ENCODE measurements around the gene PDCD4. TPM values are rescaled to one million over a fixed set of nuclear protein-coding genes. Genes with fewer than 3 reads are reported as not detected.
"Not testable (repeated sequence)": the region's sequence is repeated elsewhere in the genome, so short reads cannot be mapped to it uniquely, and the experiment has no call there.

The PDCD4 gene
- total RNA-seq, 1 donor, result 53.9 TPM

DNA sequence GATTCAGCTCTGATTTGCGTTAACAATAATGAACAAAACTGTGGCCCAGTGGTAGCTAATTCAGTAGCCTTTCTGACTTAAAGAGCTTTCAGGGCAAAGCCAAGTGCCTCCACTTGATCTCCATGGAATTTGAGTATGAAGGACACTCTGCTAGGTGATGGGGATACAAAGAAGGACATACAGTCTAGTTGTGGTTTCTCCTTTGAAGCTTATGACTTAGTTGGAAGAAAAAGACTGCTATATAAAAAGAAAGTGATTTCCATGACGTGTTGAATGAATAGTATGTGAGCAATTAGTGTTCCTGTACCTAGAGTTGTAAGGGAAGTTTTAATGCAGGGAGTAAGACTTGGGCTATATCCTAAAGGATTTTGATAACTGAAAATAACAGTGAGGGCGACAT is 8.3 kb downstream of the PDCD4 start:
- no peak for DNase-seq (ENCODE audit: low read depth in 2 of 3, low spot score in 2 of 3)

DNA sequence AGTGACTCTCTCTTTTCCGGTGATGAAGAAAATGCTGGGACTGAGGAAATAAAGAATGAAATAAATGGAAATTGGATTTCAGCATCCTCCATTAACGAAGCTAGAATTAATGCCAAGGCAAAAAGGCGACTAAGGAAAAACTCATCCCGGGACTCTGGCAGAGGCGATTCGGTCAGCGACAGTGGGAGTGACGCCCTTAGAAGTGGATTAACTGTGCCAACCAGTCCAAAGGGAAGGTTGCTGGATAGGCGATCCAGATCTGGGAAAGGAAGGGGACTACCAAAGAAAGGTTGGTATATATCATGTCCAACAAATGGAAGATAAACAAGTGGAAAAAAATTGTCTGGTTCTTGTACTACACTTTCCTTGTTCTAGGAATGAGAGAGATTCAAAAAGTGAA is 9.5 kb downstream of the PDCD4 start:
- no peak for DNase-seq (ENCODE audit: low read depth in 2 of 3, low spot score in 2 of 3)

DNA sequence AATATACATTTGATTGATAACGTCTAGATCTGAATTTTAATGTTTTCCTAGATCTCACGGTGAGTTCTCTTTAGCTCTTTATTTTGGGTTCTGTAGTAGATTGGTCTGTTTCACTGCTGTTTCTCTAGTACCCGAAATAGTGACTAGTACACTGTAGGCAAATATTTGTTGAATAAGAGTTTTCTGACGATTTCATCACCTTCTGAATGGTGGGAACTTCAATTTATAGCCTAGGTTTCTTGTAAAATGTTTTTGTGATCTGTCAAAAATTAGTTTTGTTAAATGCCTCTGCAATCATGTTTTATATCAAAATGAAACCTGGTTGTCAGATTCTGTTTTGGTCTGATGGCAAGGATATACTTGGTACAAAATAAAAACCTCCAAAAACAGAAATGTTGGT is 10.2 kb downstream of the PDCD4 start:
- DNase-seq (ENCODE audit: low read depth in 2 of 3, low spot score in 2 of 3), result no peak

DNA sequence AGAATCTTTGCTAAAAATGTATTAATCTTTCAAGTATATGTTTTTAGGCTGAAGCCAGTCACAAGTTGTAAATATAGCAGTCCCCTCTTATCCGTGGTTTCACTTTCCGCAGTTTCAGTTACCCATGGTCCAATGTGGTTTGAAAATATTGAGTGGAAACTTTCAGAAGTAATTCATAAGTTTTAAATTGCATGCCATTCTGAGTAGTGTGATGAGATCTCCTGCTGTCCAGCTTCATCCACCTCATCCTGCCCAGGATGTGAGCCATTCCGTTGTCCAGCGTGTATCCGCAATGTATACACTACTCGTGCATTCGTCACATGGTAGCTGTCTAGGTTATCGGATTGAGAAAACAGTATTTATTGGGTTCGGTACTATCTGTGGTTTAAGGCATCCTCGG is 12.2 kb downstream of the PDCD4 start:
- DNase-seq (ENCODE audit: low read depth in 2 of 3, low spot score in 2 of 3), result no peak

DNA sequence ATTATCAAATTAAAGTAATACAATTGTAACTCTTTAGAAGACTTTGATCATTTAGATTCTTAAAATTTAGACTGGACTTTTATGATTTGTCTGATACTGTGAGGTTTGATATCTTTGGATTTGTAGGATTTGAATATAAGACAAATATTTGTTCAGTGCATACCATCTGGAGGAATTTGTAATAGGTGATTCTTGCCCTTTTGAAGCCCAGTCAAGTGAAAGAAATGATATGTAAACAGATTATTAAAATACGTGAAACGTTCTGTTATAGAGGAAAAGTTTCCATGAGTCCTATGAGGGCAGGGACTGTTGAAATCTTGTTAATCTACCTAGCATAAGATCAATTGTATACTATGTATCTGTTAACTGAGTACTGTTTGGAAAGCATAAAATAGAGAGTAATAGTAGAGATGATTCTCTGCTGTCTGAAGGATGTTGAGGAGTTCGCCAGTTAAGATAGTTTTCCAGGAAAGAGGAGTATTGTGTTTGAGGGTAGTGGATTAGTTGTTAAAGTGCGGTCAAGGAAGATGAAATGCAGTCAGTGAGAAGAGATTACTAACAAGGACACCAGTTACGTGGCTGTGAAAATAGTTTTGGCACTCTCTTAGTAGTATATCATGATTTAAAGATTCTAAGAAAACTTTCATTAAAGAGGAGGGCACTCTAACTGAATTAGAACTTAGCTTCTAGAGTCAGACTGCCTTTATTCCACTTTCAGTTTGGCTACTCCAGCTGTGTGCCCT is 14.4 kb downstream of the PDCD4 start:
- DNase-seq (ENCODE audit: low read depth in 2 of 3, low spot score in 2 of 3), result no peak

DNA sequence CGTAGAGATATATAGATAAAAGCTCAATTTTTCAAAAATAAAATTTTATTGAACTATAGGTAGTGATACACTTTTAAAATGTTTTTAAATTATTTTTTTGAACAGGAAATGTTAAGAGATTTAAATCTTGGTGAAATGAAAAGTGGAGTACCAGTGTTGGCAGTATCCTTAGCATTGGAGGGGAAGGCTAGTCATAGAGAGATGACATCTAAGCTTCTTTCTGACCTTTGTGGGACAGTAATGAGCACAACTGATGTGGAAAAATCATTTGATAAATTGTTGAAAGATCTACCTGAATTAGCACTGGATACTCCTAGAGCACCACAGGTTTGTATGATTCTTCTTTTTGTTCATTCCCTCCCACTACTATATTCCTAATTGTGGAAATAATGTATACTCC is 15.8 kb downstream of the PDCD4 start:
- no peak for DNase-seq (ENCODE audit: low read depth in 2 of 3, low spot score in 2 of 3)

DNA sequence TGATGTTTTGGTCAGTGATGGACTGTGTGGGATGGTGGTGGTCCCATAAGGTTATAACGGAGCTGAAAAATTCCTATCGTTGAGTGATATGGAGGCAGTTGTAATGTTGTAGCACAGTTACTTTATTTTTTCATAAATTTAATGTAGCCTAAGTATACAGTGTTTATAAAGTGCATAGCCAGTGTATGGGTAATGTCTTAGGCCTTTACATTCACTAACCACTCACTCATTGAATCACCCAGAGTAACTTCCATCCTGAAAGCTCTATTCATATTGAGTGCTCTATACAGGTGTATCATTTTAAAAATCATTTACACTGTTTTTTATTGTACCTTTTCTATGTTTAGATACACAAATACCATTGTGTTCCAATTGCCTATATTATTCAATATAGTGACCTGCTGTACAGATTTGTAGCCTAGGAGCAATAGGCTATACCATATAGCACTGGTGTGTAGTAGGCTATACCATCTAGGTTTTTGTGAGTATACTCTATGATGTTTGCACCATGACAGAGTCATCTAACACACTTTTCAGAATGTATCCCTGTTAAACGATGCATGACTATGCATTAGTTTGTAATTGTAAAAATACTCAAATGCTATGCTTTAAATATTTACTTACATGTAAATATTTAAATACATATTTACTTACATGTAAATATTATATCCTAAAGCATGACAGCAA is 21.0 kb downstream of the PDCD4 start:
- DNase-seq (ENCODE audit: low read depth in 2 of 3, low spot score in 2 of 3), result no peak

DNA sequence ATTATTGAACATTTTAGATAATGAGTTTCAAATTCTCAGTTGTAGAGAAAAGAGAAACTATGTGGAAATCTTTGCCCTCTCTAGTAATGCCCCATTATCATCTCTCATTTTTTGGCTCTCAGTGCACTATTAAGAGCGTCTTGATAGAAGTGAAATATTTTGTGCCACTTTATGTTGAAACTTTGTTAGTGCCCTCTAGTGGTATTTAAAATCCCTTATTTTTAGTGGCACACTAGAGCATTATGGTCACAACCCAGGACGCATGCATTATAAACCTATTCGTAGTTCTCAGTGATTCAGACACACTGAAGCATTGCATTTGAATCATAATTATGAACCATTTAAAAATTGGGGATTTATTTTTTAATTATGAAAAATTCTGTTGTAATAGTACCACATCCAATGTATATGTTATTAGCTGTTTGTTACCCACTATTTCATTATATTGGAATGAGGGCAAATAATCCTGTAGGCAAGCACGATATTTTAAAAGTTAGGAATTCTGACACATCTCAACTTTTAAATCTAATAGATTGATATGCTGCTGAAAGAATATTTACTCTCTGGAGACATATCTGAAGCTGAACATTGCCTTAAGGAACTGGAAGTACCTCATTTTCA is 21.9 kb downstream of the PDCD4 start:
- DNase-seq (ENCODE audit: low read depth in 2 of 3, low spot score in 2 of 3), result peak in 2 of 3 donors; percentile 43 to 76

DNA sequence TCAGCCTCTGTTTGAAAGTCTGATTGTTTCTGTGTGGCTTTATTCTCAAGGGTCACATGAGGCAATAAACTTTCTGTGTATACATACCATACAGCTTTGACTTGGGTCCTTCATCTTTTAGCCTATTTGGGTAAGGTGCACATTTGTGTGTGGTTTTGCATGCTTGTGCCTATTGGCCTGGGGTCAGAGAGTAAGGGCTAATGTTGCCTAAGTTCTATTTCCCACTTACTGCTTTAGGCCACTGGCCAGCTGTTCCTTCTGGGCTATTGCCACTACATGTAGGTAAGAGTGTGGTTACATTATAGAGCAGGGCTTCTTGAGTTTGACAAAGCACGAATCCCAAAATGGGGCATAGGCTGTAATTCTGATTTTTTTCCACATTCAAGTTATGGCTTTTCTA is 25.5 kb downstream of the PDCD4 start:
- DNase-seq (ENCODE audit: low read depth in 2 of 3, low spot score in 2 of 3), result no peak

DNA sequence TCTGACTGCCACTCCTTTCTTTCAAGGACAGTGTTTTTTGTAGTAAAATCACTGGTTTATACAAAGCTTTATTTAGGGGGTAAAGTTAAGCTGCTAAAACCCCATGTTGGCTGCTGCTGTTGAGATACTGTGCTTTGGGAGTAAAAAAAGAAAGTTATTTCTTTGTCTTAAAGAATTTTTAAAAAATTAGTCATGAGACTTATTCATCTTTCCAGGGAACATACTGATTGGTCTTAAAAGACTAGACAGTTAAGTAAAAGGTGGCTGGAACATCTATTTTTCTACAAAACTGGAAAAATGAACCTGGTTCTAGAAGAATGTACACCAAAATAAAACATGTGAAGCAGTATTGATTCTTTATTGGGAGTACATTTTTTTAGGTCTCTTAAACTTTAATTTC is 26.7 kb downstream of the PDCD4 start:
- DNase-seq (ENCODE audit: low read depth in 2 of 3, low spot score in 2 of 3), result no peak

DNA sequence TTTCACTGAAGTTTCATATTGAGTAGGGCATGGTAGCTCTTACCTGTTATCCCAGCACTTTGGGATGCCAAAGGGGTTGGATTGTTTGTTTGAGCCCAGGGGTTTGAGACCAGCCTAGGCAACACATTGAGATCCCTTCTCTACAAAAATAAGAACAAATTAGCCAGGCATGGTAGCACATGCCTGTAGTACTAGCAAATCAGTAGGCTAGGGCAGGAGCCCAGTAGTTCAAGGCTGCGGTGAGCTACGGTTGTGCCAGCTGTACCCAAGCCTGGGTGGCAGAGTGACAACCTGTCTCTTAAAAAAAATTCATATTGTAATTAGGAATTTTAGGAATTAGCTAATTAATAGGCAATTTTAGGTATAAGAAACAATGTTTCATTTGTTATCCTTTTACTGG is 29.3 kb downstream of the PDCD4 start:
- DNase-seq (ENCODE audit: low read depth in 2 of 3, low spot score in 2 of 3), result no peak

DNA sequence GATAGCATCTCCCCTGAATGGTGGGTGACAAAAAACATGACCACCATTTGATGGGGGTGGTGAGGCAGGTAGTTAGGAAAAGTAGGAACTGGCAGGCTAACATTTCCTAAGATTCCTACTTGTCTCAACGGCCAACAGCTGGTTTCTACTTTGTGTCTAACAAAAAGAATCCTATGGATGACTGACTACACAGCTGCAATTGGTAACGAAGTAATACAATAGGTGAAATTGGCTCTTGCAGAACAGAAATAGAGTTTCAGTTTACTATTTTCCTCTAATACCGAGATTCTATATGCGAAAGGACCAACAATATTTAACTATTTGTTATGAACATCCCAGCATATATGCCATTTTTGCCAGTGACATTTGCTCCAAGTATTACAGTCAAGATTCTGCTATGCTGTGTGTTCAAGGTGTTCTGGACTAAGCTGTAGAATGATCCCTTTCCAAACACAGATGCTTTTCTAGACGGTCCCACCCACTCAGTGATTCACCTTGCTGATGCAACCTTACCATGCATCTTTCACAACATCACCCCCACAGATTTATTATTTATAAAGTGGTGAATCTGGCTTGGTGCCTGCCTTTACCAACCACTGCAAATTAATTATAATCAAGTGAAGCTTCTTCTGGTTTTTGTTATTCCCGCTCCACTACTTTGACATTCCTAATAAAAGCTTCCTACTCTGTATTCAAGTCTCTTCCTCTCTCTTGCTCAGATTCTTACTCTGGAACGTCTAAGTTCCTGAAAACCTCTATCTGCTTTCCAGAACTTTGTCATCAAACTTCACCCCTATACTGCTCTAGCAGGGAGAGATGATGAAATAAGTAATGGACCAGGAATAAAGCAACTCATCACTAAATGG is 30.5 kb downstream of the PDCD4 start:
- DNase-seq (ENCODE audit: low read depth in 2 of 3, low spot score in 2 of 3), result no peak

DNA sequence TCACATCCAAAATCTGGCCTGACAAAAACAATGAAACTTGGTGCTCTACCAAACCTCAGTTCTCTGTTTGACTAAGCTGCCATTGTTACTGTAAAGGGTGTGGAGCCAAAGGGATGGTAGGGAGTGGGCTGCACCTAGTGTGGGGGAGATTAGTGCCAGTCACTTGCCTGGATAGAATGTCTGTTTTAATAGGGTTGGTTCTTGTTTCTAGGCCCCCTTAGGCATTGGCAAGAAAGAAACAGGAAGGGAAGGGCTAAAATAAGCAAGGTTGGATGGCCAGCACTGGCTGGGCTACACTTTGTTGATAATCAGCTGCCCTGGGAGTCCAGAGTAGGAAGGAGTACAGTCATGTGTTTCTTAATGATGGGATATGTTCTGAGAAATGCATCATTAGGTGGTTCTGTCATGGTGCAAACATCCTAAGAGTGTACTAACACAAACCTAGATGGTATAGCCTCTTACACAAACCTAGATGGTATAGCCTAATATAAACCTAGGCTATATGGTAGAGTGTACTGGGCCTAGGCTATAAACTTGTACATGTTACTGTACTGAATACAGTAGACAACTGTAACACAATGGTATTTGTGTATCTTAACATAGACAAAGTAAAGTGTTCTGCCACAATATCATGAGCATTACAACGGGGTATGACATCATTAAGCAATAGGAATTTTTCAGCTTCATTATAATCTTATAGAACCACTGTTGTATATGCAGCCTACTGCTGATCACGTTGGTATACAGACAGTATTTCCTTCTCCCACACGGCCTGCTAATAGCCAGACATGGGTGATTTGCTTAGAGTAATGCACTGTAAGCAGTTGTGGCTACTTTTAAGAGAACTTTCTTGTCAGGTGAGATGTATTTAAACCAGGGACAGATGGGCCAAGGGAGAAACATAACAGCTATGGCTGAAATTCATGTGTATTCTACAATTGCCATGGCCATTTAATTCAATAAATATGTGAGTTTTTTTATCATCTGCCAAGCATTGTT is 31.9 kb downstream of the PDCD4 start:
- no peak for DNase-seq (ENCODE audit: low read depth in 2 of 3, low spot score in 2 of 3)

DNA sequence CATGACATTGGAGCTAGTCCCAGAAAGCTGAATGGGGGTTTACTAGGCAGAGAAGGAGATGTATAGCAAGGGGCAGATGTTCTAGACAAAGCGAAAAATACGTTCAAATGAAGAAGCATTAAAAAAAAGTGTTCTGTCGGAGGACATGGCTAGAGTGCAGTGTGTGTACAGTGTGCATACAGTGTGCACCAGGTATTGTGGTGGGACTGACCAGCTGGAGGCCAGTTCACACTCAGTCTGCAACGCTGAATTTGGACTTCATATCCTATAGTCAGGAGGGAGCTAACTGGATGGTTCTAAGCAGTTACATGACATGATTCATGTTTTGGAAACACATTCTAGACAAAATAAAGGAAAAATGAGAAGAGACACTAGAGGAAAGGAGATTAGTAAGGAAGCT is 38.4 kb downstream of the PDCD4 start:
- no peak for DNase-seq (ENCODE audit: low read depth in 2 of 3, low spot score in 2 of 3)

DNA sequence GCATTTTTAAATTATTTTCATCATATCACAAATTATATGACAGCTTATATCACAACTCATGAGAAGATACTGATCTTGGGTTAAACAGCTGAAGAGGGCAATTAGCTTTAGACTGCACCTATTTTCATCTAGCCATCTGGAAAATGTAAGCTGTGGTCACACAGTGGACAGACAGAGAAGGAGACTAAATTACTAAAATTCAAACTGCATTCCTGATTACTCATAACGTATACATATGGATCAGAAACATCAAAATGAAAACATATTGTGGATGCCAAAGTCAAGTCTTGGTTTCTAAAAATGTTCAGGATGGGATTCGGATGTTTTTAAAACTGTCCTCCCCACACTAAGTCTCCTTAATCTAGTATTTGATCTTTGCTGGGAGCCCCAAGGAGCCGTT is 40.6 kb downstream of the PDCD4 start:
- no peak for DNase-seq (ENCODE audit: low read depth in 2 of 3, low spot score in 2 of 3)

DNA sequence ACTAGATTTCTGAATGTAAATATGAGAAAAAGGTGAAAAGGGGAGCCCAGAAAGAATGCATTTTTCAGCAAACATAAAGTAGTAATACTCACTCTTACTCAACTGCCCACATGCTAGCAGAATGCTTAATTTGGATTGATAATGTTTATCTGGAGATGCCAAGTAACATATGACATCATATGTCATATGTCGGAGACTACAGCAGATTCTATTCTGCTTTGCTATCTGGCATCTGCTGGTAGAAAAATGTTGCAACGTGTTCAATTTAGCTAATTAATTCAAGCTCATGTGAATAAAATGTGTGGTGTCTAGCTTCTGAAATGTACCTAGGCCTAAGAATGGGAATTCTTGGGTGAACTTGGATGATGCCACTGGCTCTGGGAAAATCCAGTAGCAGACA is 42.7 kb downstream of the PDCD4 start:
- DNase-seq (ENCODE audit: low read depth in 2 of 3, low spot score in 2 of 3), result no peak

DNA sequence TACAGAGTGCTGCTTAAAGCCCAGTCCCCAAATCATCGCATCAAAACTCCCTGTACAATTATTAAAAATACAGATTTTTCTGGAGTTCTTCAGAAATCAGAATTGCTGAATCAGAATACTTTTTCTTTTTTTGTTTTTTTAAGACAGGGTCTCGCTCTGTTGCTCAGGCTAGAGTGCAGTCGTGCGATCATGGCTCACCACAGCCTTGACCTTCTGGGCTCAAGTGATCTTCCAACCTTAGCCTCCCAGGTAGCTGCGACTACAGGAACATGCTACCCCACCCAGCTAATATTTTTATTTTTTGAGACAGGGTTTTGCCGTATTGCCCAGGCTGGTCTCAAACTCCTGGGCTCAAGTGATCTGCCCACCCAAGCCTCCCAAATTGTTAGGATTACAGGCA is 43.3 kb downstream of the PDCD4 start:
- DNase-seq (ENCODE audit: low read depth in 2 of 3, low spot score in 2 of 3), result no peak

DNA sequence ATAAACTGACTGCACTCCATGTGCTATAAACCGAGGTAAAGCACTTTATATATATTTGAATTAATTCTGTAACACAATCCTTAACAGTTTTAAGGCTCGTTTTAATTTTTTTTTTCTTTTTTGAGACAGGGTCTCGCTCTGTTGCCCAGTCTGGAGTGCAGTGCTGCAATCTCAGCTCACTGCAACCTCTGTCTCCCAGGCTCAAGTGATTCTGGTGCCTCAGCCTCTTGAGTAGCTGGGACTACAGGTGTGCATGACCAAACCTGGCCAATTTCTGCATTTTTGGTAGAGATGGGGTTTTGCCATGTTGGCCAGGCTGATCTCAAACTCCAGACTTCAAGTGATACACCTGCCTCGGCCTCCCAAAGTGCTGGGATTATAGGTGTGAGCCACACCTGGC is 43.9 kb downstream of the PDCD4 start:
- not testable (repeated sequence) for DNase-seq (ENCODE audit: low read depth in 2 of 3, low spot score in 2 of 3)

DNA sequence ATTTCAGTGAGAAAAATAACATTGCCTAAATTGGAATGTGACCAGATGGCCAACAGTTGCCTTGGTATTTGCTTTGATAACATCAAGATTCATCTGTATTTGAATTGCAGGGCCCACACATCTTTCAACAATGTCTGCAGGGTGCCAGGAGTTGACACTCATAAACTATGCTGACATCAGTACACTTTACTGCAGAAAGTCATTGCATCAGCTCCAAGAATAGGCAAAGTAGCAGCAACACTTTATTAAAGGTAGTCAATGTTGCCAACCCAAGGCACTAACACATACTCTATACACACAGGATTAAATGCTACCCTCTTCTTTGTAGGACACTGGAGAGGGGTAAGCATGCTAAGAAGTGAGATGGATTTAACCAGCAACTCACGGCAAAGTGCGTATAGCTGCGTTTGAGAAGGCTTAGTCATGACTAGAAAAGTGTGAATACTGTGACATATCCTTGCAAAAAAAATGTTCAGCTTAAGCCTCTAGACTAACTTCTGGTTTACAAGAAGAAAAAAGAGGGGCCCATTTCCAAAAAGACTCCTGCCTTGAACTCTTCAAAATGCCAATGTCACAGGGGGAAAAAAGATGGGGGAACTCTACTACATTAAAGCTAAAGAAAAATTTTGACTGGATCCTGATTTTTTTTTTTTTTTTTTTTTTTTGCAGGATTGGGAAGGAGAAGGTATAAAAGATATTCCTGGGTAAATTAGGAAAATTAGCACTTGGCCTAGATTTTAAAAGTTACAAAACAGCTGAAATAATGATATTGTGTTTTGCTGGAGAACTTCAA is 45.0 kb downstream of the PDCD4 start:
- DNase-seq (ENCODE audit: low read depth in 2 of 3, low spot score in 2 of 3), result no peak
